Measurements from ENCODE around the gene ABCA7.

ABCA7 gene

DNA sequence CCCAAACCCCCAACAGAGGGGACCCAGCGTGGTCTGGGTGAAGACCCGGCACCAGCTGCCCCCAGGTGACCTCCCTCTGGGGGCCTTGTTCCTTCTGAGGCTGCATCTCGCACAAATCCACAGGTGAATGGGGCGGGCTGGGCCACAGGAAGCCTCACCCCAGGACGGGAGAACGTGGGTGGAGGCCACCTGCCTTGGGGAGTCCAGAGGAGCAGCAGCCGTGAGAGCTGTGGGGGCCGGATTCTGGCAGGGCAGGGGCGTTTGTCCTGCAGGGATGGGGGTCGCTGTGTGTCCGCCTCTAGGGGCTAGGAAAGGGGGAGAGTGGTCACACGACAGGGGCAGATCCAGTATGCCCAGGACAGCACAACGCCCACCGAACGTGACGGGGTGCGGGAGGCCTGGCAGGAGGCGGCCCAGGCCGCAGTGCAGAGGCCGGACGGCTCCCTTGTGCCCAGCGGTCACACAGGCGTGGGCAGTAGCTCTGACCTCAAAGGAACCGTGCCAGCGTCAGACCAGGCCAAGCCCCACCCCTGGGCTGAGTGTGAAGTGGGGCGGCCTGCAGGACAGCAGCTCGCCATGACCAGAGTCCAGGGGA lies 48.6 kb downstream of the ABCA7 start:
- Histone ChIP-seq H3K4me3 (ENCODE audit: insufficient read depth, low read length, poor library complexity, severe bottlenecking) (no peak overlapping the region), H3K27ac (ENCODE audit: low read depth, low read length) (peak overlapping the region; percentile 87), H4K20me1 (ENCODE audit: low read depth, low read length) (no peaks in the 10 kb centered on the region), H3K79me2 (ENCODE audit: insufficient read depth, low read length) (peaks cover 7% of the 10 kb centered on the region), H3K9me3 (ENCODE audit: insufficient read depth, low read length) (no peaks in the 10 kb centered on the region), H3K9ac (ENCODE audit: low read length) (peak overlapping the region; percentile 34), H3K9me2 (replicated peaks; ENCODE audit: insufficient read depth, low read length) (no peaks in the 10 kb centered on the region), H3K27me3 (ENCODE audit: low read length) (no peaks in the 10 kb centered on the region), H3K4me2 (ENCODE audit: low read depth, low read length, poor library complexity, severe bottlenecking) (peak overlapping the region; percentile 27), H2AFZ (ENCODE audit: low read depth, low read length, severe bottlenecking) (no peak overlapping the region), H3F3A (ENCODE audit: insufficient read depth) (peaks cover 28% of the 10 kb centered on the region), H3K36me3 (ENCODE audit: low read length) (no peaks in the 10 kb centered on the region)
- TF ChIP-seq EZH2phosphoT487 (conservative IDR thresholded peaks at IDR 0.05; ENCODE audit: low read length) (no peak), CTCF (IDR thresholded peaks at IDR 0.05; ENCODE audit: insufficient read depth, low read length, poor library complexity, severe bottlenecking) (no peak)

- no peak overlapping the region for H3K9ac ChIP-seq (ENCODE audit: low read length)
- no peaks in the 10 kb centered on the region for H4K20me1 ChIP-seq (ENCODE audit: low read depth, low read length)
- H3F3A ChIP-seq (ENCODE audit: insufficient read depth): peaks cover 24% of the 10 kb centered on the region
- H3K79me2 ChIP-seq (ENCODE audit: insufficient read depth, low read length): peaks cover 15% of the 10 kb centered on the region
- TF ChIP-seq CTCF (IDR thresholded peaks at IDR 0.05; ENCODE audit: insufficient read depth, low read length, poor library complexity, severe bottlenecking) (no peak), EZH2phosphoT487 (conservative IDR thresholded peaks at IDR 0.05; ENCODE audit: low read length) (no peak)
- H3K27me3 ChIP-seq (ENCODE audit: low read length): no peaks in the 10 kb centered on the region
- H3K27ac ChIP-seq (ENCODE audit: low read depth, low read length): no peak overlapping the region
- H3K9me2 ChIP-seq (replicated peaks; ENCODE audit: insufficient read depth, low read length): no peaks in the 10 kb centered on the region
- no peak overlapping the region for H2AFZ ChIP-seq (ENCODE audit: low read depth, low read length, severe bottlenecking)
- H3K4me2 ChIP-seq (ENCODE audit: low read depth, low read length, poor library complexity, severe bottlenecking): no peak overlapping the region
- H3K36me3 ChIP-seq (ENCODE audit: low read length): no peaks in the 10 kb centered on the region
- no peak overlapping the region for H3K4me3 ChIP-seq (ENCODE audit: insufficient read depth, low read length, poor library complexity, severe bottlenecking)
- H3K9me3 ChIP-seq (ENCODE audit: insufficient read depth, low read length): no peaks in the 10 kb centered on the region
These were observed 49.3 kb downstream of the ABCA7 start for GRCh38 chr19:1089126-1089771.

DNA sequence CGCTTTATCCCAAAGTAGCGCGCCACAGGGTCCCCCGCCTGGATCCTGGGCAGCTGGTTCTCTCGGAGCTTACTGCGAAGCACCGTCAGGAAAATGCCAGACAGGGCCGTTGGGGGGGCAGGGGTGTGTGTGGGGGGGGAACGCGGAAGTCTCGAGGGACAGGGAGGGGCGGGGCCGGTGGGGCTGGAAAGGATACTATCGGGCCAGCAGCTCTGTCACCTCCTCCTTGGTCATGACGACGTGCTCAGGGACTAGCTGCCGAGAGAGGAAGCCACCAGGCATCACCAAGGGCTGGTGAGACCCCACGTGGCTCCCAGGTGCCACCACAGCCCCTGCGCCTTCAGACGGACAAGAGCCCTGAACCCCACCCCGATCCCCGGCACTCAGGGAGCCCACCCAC lies 50.0 kb downstream of the ABCA7 start:
- H3K36me3 ChIP-seq (ENCODE audit: low read length): no peaks in the 10 kb centered on the region
- H3F3A ChIP-seq (ENCODE audit: insufficient read depth): peaks cover 23% of the 10 kb centered on the region
- no peaks in the 10 kb centered on the region for H3K9me3 ChIP-seq (ENCODE audit: insufficient read depth, low read length)
- no peaks in the 10 kb centered on the region for H3K9me2 ChIP-seq (replicated peaks; ENCODE audit: insufficient read depth, low read length)
- no peaks in the 10 kb centered on the region for H3K27me3 ChIP-seq (ENCODE audit: low read length)
- no peaks in the 10 kb centered on the region for H4K20me1 ChIP-seq (ENCODE audit: low read depth, low read length)
- H3K9ac ChIP-seq (ENCODE audit: low read length): no peak overlapping the region
- no peak overlapping the region for H3K4me2 ChIP-seq (ENCODE audit: low read depth, low read length, poor library complexity, severe bottlenecking)
- TF ChIP-seq CTCF (IDR thresholded peaks at IDR 0.05; ENCODE audit: insufficient read depth, low read length, poor library complexity, severe bottlenecking) (no peak), EZH2phosphoT487 (conservative IDR thresholded peaks at IDR 0.05; ENCODE audit: low read length) (no peak)
- no peak overlapping the region for H3K27ac ChIP-seq (ENCODE audit: low read depth, low read length)
- H3K79me2 ChIP-seq (ENCODE audit: insufficient read depth, low read length): peaks cover 21% of the 10 kb centered on the region
- no peak overlapping the region for H3K4me3 ChIP-seq (ENCODE audit: insufficient read depth, low read length, poor library complexity, severe bottlenecking)
- no peak overlapping the region for H2AFZ ChIP-seq (ENCODE audit: low read depth, low read length, severe bottlenecking)

Data from SU-DHL-6 (cell line).